ENCODE measurements around the gene NWD2.

DNA sequence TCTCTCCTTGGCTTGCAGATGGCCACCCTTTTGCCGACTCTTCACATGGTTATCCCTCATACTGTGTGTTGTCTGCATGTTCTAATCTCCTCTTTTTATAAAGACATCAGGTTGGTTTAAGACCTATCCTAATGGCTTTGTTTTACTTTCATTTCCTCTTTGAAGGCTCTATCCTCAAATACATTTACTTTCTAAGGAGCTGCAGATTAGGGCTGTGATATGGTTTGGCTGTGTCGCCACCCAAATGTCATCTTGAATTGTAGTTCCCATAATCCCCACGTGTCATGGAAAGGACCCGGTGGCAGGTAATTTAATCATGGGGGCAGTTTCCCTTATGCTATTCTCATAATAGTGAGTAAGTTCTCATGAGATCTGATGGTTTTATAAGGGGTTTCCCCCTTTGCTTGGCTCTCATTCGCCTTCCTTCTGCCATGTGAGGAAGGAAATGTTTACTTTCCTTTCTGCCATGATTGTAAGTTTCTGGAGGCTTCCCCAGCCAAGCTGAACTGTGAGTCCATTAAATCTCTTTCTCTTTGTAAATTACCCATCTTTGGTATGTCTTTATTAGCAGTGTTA is 237.1 kb downstream of the NWD2 start:
- TF ChIP-seq CTCF (conservative IDR thresholded peaks at IDR 0.05; ENCODE audit: low read depth, low read length) (no peak), EZH2 (IDR thresholded peaks at IDR 0.05; ENCODE audit: borderline replicate concordance, low read depth, low read length, poor library complexity, severe bottlenecking) (no peak)
